Kidney tubule cell (primary cell): ENCODE results near the gene EDEM3.
"Not testable (repeated sequence)": the region's sequence is repeated elsewhere in the genome, so short reads cannot be mapped to it uniquely, and the experiment has no call there.

ENCODE experiments used
- DNase-seq: peaks from one replicate; pipeline ENCODE4 v3.0.0-alpha.2; 2018; ENCODE audit warnings: low spot score

Gene EDEM3

DNA sequence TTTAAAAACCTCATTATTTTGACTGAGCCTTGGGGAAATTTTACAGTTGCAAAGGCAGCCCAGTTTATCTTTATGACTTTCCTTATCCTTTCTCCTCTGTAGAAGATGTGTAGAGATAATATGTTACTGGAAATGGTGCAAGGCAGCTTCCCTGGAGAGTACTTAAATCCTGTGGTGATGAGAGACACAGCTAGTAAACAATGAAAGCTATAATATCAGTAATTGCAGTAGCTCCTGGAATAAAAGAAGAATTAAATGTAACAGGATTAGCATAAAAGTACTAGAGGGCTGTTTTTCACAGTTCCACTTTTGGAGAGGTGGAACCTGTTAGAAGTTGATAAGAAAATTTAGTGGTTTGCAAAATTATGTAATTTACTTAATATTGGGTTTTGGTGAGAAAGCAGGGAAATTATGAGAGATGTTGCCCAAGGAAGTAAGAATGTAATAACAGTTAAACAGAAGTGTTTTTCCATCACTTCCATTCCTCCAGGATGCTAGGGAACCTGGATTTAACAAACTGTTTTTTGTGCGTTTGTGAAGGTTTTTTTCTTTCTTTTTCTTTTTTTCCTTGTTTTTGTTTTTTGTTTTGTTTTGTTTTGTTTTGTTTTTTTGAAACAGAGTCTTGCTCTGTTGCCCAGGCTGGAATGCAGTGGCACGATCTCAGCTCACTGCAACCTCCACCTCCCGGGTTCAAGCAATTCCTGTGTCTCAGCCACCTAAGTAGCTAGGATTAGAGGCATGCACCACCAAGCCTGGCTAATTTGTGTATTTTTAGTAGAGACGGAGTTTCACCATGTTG lies 15.7 kb upstream of the EDEM3 start:
- no peak for DNase-seq

GRCh38 chr1:184769241-184769640 lies 14.6 kb upstream of the EDEM3 start:
- DNase-seq: no peak

GRCh38 chr1:184768467-184768866 lies 13.8 kb upstream of the EDEM3 start:
- DNase-seq: no peak

GRCh38 chr1:184767591-184767990 lies 12.9 kb upstream of the EDEM3 start:
- DNase-seq: no peak

DNA sequence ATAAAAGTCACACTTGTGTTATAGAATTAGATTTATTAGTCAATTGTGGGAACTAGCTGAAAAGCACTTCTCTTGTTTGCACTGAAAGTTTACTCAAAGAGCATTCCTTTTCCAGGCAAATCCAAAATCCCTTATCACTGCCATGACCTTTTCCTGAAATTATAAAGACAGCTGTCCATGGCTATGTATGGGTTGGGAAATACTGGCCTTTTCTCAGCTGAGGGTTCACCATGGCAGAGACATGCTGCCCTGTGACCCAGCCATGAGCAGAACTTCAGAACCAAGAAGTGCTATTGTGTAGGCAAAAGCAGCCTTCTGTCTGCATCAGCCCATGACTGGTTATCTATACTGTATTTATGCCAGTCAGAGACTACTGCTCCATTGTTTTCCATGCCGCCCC lies 9.8 kb upstream of the EDEM3 start:
- DNase-seq: no peak

DNA sequence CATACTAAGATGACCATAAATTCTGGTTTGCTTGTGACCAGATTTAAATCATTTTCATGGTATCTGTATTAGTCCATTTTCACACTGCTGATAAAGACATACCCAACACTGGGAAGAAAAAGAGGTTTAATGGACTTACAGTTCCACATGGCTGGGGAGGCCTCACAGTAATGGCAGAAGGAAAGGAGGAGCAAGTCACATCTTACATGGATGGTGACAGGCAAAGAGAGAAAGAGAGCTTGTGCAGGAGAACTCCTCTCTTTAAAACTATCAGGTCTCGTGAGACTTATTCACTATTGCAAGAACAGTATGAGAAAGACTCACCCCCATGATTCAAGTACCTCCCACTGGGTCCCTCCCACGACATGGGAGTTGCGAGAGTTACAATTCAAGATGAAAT lies 8.9 kb upstream of the EDEM3 start:
- not testable (repeated sequence) for DNase-seq

GRCh38 chr1:184761969-184762485 lies 7.4 kb upstream of the EDEM3 start:
- DNase-seq: no peak

GRCh38 chr1:184759651-184760050 lies 5.0 kb upstream of the EDEM3 start:
- DNase-seq: no peak

GRCh38 chr1:184759112-184759511 lies 4.5 kb upstream of the EDEM3 start:
- no peak for DNase-seq

- DNase-seq: no peak
Measured at GRCh38 chr1:184757891-184758290, 3.2 kb upstream of the EDEM3 start.

DNA sequence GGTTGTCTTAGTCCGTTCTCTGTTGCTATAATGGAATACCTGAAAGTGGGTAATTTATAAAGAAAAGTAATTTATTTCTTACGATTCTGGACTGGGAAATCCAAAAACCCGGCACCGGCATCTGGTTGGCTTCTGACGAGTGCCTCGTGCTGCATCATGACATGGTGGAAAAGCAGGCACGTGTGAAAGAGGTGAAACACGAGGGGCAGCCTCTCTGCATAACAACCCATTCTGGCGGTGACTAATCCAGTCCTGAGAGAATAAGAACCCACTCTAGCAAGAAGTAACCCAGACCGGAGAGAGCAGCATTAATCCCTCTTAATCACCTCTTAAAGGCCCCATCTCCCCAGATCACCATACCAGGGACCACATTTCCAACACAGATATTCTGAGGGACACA lies 2.7 kb upstream of the EDEM3 start:
- no peak for DNase-seq

GRCh38 chr1:184755226-184756065 lies 788 bp upstream of the EDEM3 start:
- DNase-seq: peak; percentile 88

- DNase-seq: peak; percentile 42
Measured at GRCh38 chr1:184753608-184754475, 816 bp downstream of the EDEM3 start.

- DNase-seq: no peak
Measured at GRCh38 chr1:184753117-184753516, 1.5 kb downstream of the EDEM3 start.

DNA sequence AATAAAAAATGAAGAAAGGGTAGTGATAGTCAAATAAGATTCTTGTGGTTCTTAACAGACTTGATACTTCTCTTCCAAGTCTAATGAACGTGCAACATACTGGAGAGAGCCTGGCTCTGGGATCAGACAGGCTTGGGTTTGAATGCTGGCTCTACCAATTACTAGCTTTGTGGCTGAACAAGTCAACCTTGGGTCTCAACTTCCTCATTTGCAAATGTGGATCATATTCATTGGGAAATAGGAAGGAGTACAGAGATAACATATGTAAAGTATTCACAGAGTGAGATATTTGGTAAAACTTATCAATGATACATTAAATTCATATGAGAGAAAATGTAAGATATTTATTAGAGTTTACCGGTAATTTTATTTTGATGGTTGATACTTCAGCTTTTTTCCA lies 2.0 kb downstream of the EDEM3 start:
- no peak for DNase-seq

- no peak for DNase-seq
Measured at GRCh38 chr1:184748740-184749139, 5.9 kb downstream of the EDEM3 start.

DNA sequence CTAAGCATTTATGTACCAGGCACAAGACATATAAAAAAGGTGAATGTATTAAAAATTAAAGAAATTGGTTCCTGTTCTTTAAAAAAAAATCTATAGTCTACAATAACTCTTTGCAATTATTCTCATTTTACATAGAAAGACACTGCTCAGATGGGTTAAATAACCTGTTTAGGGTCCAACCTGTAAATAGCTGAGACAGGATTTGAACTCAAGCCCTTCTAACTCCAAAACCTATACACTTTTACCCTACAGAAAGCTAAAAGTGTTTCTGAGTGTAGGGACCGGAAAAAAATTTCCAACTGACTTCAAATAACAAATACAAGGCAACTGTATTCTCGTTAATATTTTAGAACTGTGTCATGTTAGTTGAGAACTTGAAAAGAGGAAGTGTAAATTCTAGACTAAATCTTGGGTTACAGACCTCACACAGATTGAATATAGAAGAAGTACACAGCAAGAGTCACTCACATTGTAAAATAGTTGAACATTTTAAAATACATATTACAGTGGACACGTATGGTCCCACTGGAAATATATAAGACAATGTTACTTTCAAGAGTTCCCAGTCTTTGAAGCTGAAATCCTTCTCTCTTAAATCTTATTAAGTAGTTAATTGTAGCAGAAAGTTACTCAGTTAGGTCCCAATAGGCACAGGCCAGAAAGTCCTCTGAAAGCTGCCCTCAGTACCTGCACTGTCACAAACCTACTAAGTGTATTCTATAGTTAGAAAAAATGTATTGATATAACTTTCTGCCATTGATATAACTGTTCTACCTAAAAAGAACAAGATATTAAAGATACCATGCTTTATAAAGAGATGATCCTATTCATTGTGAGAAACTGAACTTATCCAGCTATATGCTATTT lies 7.3 kb downstream of the EDEM3 start:
- no peak for DNase-seq

- DNase-seq: no peak
Measured at GRCh38 chr1:184745929-184746638, 8.6 kb downstream of the EDEM3 start.

DNA sequence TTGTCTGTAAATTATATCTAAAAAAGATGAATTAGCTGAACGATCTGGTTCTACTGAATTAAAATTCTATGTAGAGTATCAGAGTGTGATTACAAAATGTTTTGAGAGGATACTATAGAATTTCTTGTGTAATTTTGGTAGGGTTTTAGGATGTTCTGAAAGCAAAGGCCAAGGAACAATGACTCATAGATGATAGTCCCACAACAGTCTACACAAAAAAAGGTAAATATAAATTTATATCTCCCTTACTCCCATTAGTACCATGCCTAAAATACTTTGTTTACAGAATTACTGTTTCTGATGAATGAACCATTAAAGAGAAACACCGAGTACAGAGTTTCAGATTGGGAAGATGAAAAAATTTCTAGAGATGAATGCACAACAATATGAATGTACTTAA lies 9.5 kb downstream of the EDEM3 start:
- DNase-seq: no peak

GRCh38 chr1:184743062-184743756 lies 11.4 kb downstream of the EDEM3 start:
- DNase-seq: no peak
